Neural progenitor cell (in vitro differentiated cells): ENCODE measurements around the gene OR52A1.

Source experiments
- CTCF ChIP-seq: fragments of 200-600 bp; sonication (generic); IDR thresholded peaks from 2 replicates; pipeline ENCODE4 v1.5.1; 2017; ENCODE audit warnings: antibody characterized with exemption, mild to moderate bottlenecking
- EZH2phosphoT487 ChIP-seq: fragments of 200-600 bp; sonication (generic); IDR thresholded peaks from 2 replicates; pipeline ENCODE4 v1.6.1; 2017; ENCODE audit warnings: antibody characterized with exemption

- TF ChIP-seq CTCF (no peak), EZH2phosphoT487 (no peak)
Observed at GRCh38 chr11:5174934-5175333, 20.4 kb upstream of the OR52A1 start.
